GM19023 (cell line): ENCODE data around the gene SELENON.
A peak's percentile ranks its signal among the peaks of the same experiment; 100 is the strongest.

Experiments
- ATAC-seq: cut with Tn5 transposase; IDR thresholded peaks from one replicate; pipeline ENCODE4 v1.9.1; 2021; ENCODE audit warnings: mild to moderate bottlenecking, moderate library complexity; ENCODE audit not compliant: unreplicated experiment

The SELENON gene

DNA sequence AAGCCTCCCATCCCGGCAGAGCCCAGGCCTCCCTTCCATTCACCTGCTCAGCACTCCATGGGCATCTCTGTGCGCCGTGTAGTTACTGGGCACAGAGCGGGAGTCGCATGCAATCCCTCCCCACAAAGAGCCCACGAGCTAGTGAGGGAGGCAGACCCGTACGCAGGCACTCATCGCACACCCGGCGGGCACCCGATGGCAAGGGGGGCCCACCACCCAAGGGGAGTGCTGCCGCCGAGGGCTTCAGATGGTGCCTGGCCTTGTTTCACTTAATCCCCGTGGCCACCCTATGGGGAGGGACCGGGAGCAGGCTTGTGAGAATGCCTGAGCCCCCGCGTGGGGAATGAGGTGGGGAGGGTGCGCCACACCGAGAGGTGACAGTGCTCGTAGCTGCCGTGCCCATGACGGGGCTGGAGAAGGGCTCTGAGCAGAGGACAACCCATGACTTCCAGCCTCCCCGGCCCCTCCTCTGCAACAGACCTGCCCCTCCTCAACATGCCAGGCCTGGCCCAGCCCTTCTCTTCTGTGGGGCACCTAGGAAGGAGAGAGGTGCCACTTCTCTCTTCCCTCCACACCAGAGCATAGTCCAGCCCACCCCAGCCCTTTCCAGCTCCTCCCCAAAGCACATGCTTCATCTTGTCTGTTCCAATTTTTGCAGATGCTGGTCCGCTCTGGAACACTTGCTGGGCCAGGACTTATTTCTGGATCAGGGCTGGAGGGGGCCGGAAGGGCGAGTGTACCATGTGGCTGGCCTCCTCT, 30.2 kb upstream of the SELENON start:
- ATAC-seq, result no peak

GRCh38 chr1:25770541-25771220, 29.3 kb upstream of the SELENON start:
- no peak for ATAC-seq

- ATAC-seq, result no peak
These were observed 28.5 kb upstream of the SELENON start for GRCh38 chr1:25771221-25772114.

- no peak for ATAC-seq
These were observed 27.8 kb upstream of the SELENON start for GRCh38 chr1:25772164-25772563.

DNA sequence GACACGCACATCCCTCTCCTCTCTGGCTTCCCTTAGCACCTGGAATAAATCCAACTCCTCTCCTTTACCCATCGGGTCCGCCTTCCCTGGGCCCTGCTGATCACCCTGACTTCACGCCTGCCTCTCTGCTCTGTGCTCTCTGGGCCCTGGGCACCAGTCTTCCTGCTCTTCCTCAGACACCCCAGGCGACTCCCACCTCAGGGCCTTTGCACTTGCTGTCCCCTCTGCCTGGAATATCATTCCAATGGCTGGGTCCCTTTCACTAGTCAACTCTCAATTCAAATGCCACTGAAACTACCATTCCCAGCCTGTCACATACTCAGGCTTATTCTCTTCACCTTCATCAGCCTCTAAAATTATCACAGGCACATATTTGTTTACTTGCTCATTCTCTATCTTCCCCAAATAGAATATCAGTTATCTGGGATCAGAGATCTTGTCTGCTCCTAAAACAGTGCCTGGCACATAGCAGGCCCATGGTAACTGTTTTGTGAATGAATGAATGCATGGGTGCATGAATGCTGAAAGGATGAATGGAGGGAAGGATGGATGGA, 27.2 kb upstream of the SELENON start:
- no peak for ATAC-seq

- no peak for ATAC-seq
These were observed 26.4 kb upstream of the SELENON start for GRCh38 chr1:25773441-25774125.

GRCh38 chr1:25774206-25774803, 25.7 kb upstream of the SELENON start:
- no peak for ATAC-seq

DNA sequence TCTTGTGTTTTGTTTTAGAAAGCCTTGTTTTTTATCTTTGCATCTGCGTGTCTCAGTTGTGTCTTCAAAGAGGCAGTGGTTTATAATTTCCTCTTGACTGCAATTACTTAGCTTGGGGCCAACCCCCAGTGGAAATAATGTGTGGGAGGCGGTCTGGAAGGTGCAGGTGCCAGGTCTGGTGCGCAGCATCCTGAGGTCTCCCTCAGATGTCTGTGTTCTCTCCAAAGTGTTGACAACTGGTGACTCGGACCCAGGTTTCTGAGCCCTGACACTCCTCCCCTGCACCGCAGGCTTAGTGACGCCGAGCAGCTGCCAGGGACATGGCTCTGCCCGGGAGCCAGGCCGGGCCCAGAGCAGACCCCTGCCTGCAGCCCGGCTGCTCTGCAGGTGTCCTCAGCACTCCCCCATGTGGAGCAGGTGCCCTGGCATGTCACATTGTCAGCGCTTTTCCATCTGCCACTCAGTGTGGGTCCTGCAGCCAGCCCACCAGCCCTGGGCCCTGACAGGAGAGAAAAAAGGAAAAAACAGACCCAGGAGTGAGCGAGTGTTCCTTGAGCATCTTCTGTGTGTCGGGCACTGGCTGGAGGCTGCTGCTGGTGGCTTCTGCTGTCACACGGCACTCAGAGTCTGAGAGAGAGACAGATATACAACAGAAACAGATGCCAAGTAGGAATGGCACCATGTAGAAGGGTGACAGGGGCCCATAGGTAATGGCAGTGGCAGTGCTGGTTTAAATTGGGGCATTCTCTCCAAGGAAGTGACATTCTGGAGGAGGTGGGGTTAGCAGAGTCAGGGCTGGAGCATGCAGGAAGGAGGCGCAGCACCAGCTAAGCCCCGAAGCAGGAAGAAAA, 24.8 kb upstream of the SELENON start:
- peak; percentile 48 for ATAC-seq

DNA sequence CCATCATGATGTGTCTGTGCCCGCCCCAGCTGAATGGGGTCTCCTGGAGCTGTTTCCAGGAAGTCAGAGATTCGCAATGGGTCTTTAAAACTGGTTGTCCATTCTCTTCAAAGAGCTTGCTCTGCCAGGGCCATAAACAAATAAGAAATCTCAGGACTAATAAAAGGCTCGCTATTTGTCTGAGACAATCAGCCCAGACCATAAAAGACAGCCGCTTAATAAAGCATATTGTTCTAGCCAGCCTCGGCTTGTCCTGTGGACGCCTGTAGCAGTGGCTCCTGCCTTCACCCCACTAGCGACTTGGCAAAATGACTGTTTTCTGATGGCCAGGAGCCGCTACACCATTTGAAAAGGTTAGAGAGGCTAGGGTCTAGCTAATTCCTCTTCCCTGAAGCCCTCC, 20.6 kb upstream of the SELENON start:
- no peak for ATAC-seq

DNA sequence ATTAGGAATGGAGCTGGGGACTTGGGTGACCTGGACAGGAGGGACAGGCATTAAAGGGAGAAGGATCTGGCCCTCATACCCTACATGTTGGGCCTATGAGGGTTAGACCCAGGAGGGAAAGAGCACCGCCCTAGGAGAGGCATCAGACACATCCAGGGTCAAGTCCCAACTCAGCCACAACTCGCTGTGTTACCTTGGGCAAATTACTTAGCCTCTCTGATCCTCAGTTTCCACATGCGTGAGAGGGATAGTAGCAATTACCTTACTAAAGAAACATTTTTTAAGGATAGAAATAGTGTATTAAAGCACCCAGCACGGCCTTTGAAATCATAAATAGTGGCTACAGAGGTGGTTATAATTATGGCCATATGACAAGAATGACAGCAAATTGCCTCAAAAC, 20.1 kb upstream of the SELENON start:
- no peak for ATAC-seq

DNA sequence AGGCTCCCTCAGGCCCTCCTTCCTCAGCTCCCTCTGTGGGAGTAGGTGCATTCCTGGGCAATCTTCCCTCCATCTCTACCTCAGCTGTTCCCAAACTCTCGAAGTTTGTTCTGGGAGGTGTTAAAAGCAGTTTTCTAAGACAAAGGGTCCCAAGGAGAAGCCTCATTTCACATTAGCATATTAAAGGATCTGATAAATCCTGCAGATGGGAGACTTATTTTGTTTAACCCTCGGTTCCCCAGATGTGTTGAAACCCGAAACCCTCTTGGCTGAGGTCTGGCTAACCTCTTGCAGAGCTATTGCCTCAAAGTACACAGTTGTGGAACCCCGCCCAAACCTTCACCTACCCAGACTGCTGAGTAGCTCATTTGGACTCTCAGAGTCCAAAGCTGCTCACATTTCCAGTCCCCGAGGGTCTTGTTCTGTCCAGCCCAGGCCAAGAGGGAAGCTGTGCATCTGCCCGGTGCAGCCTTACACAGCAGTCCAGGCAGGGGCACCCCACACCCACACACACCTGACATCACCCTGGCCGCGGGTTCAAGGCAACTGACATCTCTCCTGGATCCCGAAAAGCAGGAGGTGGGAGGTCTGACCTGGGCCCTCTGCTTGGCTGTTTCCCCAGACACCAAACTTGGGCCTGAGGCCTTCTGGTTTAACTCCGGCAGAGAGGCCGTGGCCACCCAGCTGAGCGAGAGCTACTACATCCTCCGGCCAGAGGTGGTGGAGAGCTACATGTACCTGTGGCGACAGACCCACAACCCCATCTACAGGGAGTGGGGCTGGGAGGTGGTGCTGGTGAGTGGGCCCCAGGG, 19.5 kb upstream of the SELENON start:
- no peak for ATAC-seq

GRCh38 chr1:25781130-25781433, 18.9 kb upstream of the SELENON start:
- ATAC-seq, result no peak

DNA sequence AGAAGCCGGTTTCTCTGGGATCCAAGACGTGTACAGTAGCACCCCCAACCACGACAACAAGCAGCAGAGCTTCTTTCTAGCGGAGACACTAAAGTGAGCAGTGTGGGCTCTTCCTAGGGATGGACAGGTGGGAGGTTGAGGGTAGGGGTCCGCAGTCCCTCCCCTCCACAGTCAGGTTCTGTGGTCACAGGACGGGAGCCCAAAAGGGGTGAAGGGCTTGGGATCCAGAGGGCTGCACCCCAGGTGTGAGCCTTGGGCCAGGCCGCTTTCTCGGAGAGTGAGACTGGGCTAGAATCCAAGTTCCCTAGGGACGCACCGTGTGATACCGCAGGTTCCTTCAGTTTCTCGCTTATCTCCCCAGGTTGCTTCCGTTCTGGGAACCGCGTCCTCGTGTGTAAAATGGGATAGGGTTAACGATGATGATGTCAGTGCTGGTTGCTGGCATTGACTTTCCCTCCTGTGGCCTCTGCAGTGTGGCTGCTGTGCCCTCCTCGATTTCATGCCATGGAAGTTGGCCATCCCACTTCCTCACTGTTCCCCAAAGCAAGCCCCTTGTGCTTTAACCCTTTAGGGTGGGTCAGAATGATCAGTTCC, 17.3 kb upstream of the SELENON start:
- ATAC-seq, result no peak

DNA sequence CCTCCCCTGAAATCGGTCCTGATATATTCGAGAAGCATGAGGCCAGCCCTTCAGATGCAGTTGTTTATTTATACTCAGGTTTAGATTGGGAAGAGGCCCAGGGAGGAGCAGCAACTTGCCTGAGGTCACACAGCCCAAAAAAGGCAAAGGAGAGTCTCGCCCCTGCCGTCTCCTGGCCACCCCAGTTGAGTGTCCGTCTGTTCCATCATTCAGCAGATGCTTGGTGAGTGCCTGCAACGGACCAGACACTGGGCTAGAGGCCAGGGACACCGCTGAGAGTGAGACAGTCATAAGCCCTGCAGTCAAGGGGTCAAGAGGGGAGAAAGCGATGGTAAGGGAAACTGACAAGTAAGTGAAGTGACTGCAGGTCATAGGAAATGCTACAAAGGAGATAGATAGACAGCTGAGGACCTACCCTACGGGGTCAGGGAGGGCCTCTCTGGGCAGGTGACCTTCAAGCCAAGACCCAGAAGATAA, 15.4 kb upstream of the SELENON start:
- ATAC-seq, result no peak

DNA sequence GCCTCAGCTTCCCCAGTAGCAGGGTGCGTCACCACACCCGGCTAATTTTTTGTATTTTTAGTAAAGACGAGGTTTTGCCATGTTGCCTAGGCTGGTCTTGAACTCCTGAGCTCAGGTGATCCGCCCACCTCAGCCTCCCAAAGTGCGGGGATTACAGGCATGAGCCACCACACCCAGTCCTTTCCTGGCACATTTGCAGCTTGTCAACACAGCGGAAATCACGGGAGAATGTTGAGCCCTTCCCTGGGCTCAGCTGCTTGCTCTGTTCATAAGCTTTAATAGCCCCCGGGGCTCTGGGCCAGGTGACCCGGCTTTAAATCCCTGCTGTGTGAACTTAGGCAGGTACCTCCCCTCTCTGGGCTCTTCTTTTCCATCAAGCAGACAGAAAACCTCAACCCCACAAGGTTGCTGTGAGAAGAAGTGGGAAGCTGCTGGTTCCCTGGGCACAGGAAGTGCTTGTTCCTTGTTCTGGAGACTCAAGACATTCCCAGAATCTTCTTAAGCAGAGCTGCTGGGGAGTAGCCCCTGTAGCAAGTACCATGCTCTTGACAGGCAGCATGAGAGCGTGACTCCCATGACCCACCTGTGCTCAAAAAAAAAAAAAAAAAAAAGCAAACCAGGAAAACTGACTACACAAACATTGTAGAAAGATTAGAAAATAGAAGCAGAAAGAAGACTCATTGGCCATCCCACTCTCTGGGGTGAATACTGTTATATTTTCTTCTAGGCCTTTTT, 14.5 kb upstream of the SELENON start:
- ATAC-seq, result no peak

DNA sequence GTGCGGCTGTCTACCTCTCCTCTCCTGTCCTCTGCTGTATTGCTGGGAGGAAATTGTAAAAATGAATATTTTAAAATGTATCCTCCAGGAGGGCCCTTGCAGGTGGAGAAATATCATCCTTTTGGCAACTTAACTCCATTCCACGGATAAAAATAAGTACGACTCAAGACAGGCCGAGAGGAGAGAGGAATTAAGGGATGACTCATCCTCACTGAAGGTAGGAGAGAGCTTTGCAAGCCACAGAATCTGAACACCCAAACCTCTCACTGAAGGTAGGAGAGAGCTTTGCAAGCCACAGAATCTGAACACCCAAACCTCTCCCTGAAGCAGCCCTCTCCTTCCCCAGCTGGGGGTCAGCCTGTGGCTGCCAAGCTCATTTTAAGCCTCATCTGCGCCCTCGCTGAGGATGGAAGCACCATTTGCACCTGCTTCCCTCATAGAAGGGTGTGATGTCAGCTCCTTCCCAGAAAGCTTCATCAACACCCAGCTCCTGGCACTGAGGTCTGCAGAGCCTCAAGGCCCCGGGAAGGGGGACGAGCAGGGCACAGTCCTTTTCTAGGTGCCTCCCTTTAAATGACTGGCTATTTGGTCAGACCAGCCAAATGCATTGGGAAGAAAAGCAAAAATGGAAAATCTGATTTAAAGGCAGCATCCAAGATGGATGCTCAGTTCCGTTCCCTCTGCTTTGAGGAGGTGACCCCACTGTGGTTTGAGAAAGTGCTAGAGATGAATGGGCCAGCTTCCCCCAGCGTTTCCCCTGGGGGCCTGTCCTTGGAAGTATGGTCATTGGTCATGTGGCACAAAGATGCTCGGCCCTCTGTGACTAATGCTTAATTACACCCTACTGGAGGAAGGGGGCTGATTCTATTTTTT, 12.9 kb upstream of the SELENON start:
- no peak for ATAC-seq

DNA sequence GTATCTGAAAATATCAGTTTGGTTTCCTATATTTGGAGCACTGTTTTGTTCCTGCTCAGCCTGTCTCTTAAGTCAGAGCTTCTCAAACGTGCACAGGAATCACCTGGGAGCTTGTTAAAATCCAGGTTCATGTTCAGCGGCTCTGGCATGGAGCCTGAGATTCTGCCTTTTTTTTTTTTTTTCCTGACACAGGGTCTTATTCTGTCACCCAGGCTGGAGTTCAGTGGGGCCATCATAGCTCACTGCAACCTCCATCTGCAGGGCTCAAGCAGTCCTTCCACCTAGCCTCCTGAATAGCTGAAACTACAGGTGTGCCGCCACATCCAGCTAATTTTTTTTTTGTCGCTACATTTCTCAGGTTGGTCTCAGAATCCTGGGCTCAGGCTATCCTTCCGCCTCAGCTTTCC, 12.2 kb upstream of the SELENON start:
- no peak for ATAC-seq
